Sigmoid colon (tissue), 7 donors: ENCODE data around the gene PRKAG2. TPM values are rescaled to one million over a fixed set of nuclear protein-coding genes. Genes with fewer than 3 reads are reported as not detected.

ENCODE experiments used
- DNase-seq: peaks from one replicate; pipeline ENCODE4 v3.0.0-alpha.2; 2019
- H3K27ac ChIP-seq, 4 donors: fragments of 200-600 bp; sonication (generic); one replicate each; pipeline ENCODE4 v1.5.1; 2016 to 2019; ENCODE audit warnings: mild to moderate bottlenecking in 1 of 4
- H3K27me3 ChIP-seq, 3 donors: fragments of 200-600 bp; sonication (generic); one replicate each; pipeline ENCODE4 v1.5.1; 2019; ENCODE audit warnings: mild to moderate bottlenecking in 1 of 3
- H3K36me3 ChIP-seq, 4 donors: fragments of 200-600 bp; sonication (generic); one replicate each; pipeline ENCODE4 v1.5.1; 2016 to 2019
- H3K4me1 ChIP-seq, 4 donors: fragments of 200-600 bp; sonication (generic); one replicate each; pipeline ENCODE4 v1.5.1; 2017 to 2019
- H3K4me3 ChIP-seq, 4 donors: fragments of 200-600 bp; sonication (generic); one replicate each; pipeline ENCODE4 v1.5.1; 2017 to 2019; ENCODE audit warnings: mild to moderate bottlenecking in 2 of 4, moderate library complexity in 1 of 4
- H3K9me3 ChIP-seq, 4 donors: fragments of 200-600 bp in 3 of 4; sonication (generic) in 3 of 4; one replicate each; pipeline versions ENCODE4 v1.5.1 to v1.6.1; 2013 to 2019
- EP300 ChIP-seq, 4 donors: sonication (generic); formaldehyde crosslinking; IDR thresholded peaks; one replicate each; pipeline ENCODE4 v1.6.1; 2017; ENCODE audit warnings: antibody characterized with exemption in 4 of 4
- POLR2A ChIP-seq, 2 donors: fragments of 450-650 bp; IDR thresholded peaks; one replicate each; pipeline ENCODE4 v1.6.1; 2016; ENCODE audit warnings: antibody characterized with exemption in 2 of 2, mild to moderate bottlenecking in 2 of 2, moderate library complexity in 2 of 2
- POLR2AphosphoS5 ChIP-seq, 4 donors: sonication (generic); formaldehyde crosslinking; IDR thresholded peaks; one replicate each; pipeline ENCODE4 v1.6.1; 2017; ENCODE audit warnings: antibody characterized with exemption in 4 of 4
- WGBS, 2 donors: extraction: QIAGEN DNeasy Blood & Tissue Kit; methylation state at CpG; one replicate each; pipeline ENCODE4 v1.1.7; 2013; 5-methylcytosine and 5-hydroxymethylcytosine counted together
- intact Hi-C: fragments of 100-400 bp; cut with DNase I; formaldehyde crosslinking; loops from one replicate; pipeline ENCODE4 v1.15.1; 2023
- polyA plus RNA-seq, 3 donors: library from polyadenylated mRNA; stranded (reverse); fragments of 200-250 nt; gene quantifications; one replicate each; pipeline ENCODE4 v1.2.3, GENCODE V29; 2013
- total RNA-seq, 4 donors: library from RNA; depleted of rRNA; stranded (reverse); fragments of >200 nt; gene quantifications; one replicate each; pipeline ENCODE4 v1.1.0, GENCODE V29; 2016
- TF ChIP-seq, protein P1 (sequence below), 4 experiments: fragments of 450-650 bp in 3 of 4; fragments of 200-600 bp in 1 of 4; IDR thresholded peaks; one replicate each; pipeline ENCODE4 v1.5.1; 2016 to 2019; ENCODE audit warnings: antibody characterized with exemption in 4 of 4, mild to moderate bottlenecking in 3 of 4, moderate library complexity in 2 of 4
- donor health status: healthy with polysubstance abuse.
- donor health status: Bipolar disorder and iron deficiency.
- donor health status: healthy.

Gene PRKAG2
- total and polyA plus RNA-seq, 7 donors, result 19.2 to 51.2 (median 37.1) TPM

DNA sequence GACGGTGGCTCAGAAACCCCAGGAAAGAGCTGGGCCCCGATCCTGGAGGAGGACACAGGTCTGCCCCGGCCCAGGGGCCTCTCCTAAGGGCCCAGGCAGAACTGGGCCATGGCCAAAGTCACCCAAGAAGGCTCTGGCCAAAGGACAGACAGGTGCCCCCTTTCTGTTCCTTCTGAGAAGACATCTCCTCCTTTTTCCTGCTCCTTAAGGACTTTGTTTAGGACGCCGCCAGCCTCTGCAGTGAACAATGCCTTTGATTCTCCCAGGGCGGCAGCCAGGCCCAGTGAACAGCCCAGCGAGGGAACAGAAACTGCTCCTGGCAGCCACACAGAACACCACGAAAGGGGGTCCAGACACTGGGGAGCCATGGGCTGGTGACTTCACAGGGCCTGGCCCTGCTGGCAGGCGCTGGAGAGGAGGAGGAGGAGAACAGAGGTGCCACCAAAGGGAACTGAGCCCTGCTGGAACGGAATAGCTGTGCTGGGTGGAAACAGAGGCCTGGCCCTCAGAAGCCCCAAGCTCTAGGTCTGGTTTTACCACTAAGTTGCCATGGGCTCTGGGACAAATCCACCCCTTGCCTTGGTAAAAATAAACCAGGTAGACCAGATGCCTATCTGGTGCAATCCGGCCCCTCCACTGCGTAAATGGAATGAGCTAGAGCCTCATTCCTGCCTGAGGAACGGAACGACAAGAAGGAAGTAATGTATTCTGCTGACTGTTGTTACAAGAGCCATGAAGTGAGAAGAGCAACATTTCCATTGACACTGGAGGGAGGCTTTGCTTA lies 193.9 kb downstream of the PRKAG2 start:
- DNase-seq, result peak; percentile 63
- Histone ChIP-seq H3K27me3 (no peaks in the 10 kb centered on the region), H3K36me3 (no peaks in the 10 kb centered on the region), H3K4me3 (no peak overlapping the region), H3K27ac (peak overlapping the region in 2 of 4 donors; percentile 32 to 36), H3K4me1 (peaks cover 0 to 41% (median 27%) of the 10 kb centered on the region in 4 donors), H3K9me3 (no peaks in the 10 kb centered on the region)
- intact Hi-C loops, result no loop called here
- TF ChIP-seq POLR2A (IDR thresholded peaks at IDR 0.05), result no peak
- TF ChIP-seq, protein P1, sequence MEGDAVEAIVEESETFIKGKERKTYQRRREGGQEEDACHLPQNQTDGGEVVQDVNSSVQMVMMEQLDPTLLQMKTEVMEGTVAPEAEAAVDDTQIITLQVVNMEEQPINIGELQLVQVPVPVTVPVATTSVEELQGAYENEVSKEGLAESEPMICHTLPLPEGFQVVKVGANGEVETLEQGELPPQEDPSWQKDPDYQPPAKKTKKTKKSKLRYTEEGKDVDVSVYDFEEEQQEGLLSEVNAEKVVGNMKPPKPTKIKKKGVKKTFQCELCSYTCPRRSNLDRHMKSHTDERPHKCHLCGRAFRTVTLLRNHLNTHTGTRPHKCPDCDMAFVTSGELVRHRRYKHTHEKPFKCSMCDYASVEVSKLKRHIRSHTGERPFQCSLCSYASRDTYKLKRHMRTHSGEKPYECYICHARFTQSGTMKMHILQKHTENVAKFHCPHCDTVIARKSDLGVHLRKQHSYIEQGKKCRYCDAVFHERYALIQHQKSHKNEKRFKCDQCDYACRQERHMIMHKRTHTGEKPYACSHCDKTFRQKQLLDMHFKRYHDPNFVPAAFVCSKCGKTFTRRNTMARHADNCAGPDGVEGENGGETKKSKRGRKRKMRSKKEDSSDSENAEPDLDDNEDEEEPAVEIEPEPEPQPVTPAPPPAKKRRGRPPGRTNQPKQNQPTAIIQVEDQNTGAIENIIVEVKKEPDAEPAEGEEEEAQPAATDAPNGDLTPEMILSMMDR (IDR thresholded peaks at IDR 0.05), result no peak
- TF ChIP-seq POLR2AphosphoS5 (IDR thresholded peaks at IDR 0.05), result no peak
- no peak for TF ChIP-seq EP300 (IDR thresholded peaks at IDR 0.05)
- 84 to 90% methylated on average over 14 of the region's 14 CpGs for WGBS, 2 donors

DNA sequence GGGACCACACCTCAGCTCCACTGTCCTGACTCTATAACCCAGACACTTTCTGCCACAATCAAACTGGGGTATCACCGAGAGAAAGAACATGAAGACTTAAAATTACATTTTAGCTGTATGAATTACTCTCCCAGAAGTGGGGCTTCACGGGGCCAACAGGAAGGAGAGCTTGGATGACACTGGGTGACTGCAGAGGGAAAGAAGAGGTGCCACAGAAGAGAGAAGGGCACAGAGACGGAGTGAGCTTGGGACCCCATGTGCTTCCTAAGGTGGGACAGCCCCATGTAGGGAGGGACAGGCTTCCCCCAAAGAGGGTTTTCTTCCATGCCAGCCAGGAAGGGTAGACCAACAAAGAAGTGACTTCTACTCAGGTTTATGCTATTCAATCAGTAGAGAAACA lies 195.2 kb downstream of the PRKAG2 start:
- peak overlapping the region in 3 of 4 donors; percentile 7 to 73 (median 43) for H3K27ac ChIP-seq
- 92 to 96% methylated on average over 3 of the region's 3 CpGs for WGBS, 2 donors
- peak; percentile 54 for DNase-seq

DNA sequence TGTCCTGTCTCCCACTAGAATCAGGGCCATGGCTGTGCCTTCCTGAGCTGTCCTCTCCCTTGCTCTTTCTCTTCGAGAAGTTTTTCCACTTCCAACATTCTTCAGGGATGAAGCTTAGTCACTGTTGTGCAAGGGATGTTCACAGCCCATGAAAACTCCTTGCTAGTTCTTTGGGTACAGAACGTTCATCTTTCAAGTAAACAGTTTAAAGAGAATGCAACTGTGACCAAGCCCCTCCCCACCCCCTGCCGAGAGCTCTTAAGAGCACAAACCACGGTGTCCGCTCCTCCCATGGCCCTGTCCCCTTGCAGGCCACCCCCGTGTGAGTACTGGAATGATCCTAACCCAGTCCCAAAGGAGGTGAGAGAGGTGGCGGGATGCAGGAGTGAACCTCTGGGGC lies 196.1 kb downstream of the PRKAG2 start:
- Histone ChIP-seq H3K27me3 (no peaks in the 10 kb centered on the region), H3K27ac (peak overlapping the region; percentile 43 to 73 (median 66)), H3K4me3 (no peak overlapping the region), H3K4me1 (peaks cover 0 to 23% (median 7%) of the 10 kb centered on the region in 4 donors), H3K9me3 (no peaks in the 10 kb centered on the region), H3K36me3 (no peaks in the 10 kb centered on the region)
- TF ChIP-seq POLR2A (IDR thresholded peaks at IDR 0.05), result no peak
- peak in 1 of 4 donors; percentile 57 for TF ChIP-seq EP300 (IDR thresholded peaks at IDR 0.05)
- TF ChIP-seq, protein P1 (IDR thresholded peaks at IDR 0.05), result no peak
- peak in 3 of 4 donors; percentile 31 to 64 (median 57) for TF ChIP-seq POLR2AphosphoS5 (IDR thresholded peaks at IDR 0.05)
- peak; percentile 84 for DNase-seq
- intact Hi-C loops, result no loop called here
- WGBS, 2 donors, result 79 to 82% methylated on average over 7 of the region's 7 CpGs

More for the DNA sequence above, 195.2 kb downstream of the PRKAG2 start:
- H3K9me3 ChIP-seq, result no peaks in the 10 kb centered on the region
- H3K27me3 ChIP-seq, result no peaks in the 10 kb centered on the region
- TF ChIP-seq EP300 (IDR thresholded peaks at IDR 0.05), result no peak
- no peak for TF ChIP-seq POLR2AphosphoS5 (IDR thresholded peaks at IDR 0.05)
- TF ChIP-seq, protein P1 (IDR thresholded peaks at IDR 0.05), result no peak
- no peak for TF ChIP-seq POLR2A (IDR thresholded peaks at IDR 0.05)
- intact Hi-C loops, result no loop called here
- no peak overlapping the region for H3K4me3 ChIP-seq
- H3K4me1 ChIP-seq, result peaks cover 0 to 28% (median 15%) of the 10 kb centered on the region in 4 donors
- no peaks in the 10 kb centered on the region for H3K36me3 ChIP-seq

DNA sequence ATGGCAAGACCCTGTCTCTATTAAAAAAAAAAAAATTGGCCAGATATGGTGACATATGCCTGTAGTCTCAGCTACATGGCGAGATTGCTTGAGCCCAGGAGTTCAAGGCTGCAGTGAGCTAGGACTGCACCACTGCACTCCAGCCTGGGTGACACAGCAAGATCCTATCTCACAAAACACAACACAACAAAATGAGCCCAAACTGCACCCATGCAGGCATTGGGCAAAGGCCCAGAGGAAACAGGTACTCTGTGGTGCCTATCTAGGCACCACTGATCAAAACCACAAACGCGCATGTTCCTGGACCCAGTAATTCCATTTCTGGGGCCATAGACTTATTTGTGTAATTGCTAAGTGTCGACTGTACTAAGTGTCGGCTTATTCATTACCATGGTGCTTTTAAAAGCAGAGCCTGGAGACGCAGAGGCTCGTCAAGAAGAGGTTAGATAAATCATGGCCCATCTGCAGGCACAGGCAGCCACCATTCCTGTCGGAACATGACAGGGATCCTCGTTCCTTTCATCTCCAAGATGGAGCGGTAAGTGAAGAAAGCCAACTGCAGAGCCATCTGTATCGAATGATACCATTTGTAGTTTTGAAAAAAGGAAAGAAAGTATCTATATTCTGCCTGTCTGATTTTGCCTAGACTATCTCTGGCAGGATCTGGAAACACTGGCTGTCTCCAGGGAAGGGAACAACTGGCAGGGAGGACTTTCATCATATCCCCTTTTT lies 196.9 kb downstream of the PRKAG2 start:
- no peaks in the 10 kb centered on the region for H3K27me3 ChIP-seq
- no peaks in the 10 kb centered on the region for H3K36me3 ChIP-seq
- no peak overlapping the region for H3K4me3 ChIP-seq
- 86 to 93% methylated on average over 11 of the region's 11 CpGs for WGBS, 2 donors
- H3K27ac ChIP-seq, result peak overlapping the region; percentile 35 to 73 (median 66)
- H3K4me1 ChIP-seq, result peaks cover 0 to 23% (median 7%) of the 10 kb centered on the region in 4 donors
- no peaks in the 10 kb centered on the region for H3K9me3 ChIP-seq
- peak; percentile 37 for DNase-seq
- TF ChIP-seq POLR2AphosphoS5 (IDR thresholded peaks at IDR 0.05) (no peak), EP300 (IDR thresholded peaks at IDR 0.05) (no peak), POLR2A (IDR thresholded peaks at IDR 0.05) (no peak)
- TF ChIP-seq, protein P1 (IDR thresholded peaks at IDR 0.05), result no peak
- intact Hi-C loops, result no loop called here
